Heart left ventricle (tissue), 16 donors: ENCODE measurements around the gene SMC1B. TPM values are rescaled to one million over a fixed set of nuclear protein-coding genes. Genes with fewer than 3 reads are reported as not detected.
"Not testable (repeated sequence)": the region's sequence is repeated elsewhere in the genome, so short reads cannot be mapped to it uniquely, and the experiment has no call there.

Experiments used
- ATAC-seq, 4 donors: fragments of 200-7000 bp; cut with Tn5 transposase; one replicate each; pipeline ENCODE4 v1.9.1; 2020 to 2022; ENCODE audit warnings: moderate library complexity in 4 of 4, mild to moderate bottlenecking in 3 of 4, moderate number of reproducible peaks in 1 of 4
- DNase-seq, 5 donors: peaks; one replicate each; pipeline ENCODE4 v3.0.0-alpha.2; 2020
- H3K27ac ChIP-seq, 12 donors: fragments of 200-600 bp; sonication (generic) in 4 of 12; one replicate each; pipeline versions ENCODE4 v1.5.0 to v1.8.0; 2016 to 2022; ENCODE audit warnings: mild to moderate bottlenecking in 2 of 12
- H3K27me3 ChIP-seq, 9 donors: fragments of 200-600 bp; sonication (generic) in 2 of 9; one replicate each; pipeline versions ENCODE4 v1.5.1 to v1.8.0; 2016 to 2022; ENCODE audit warnings: mild to moderate bottlenecking in 3 of 9
- H3K36me3 ChIP-seq, 9 donors: fragments of 200-600 bp; sonication (generic) in 2 of 9; one replicate each; pipeline versions ENCODE4 v1.5.0 to v1.8.0; 2018 to 2022; ENCODE audit warnings: mild to moderate bottlenecking in 2 of 9
- H3K4me1 ChIP-seq, 12 donors: fragments of 200-600 bp; sonication (generic) in 4 of 12; one replicate each; pipeline versions ENCODE4 v1.5.0 to v1.8.0; 2016 to 2022; ENCODE audit warnings: mild to moderate bottlenecking in 3 of 12
- H3K4me3 ChIP-seq, 12 donors: fragments of 200-600 bp; sonication (generic) in 4 of 12; one replicate each; pipeline versions ENCODE4 v1.5.0 to v1.8.0; 2017 to 2022; ENCODE audit warnings: mild to moderate bottlenecking in 9 of 12, moderate library complexity in 4 of 12
- H3K9me3 ChIP-seq, 12 donors: fragments of 200-600 bp; sonication (generic) in 4 of 12; one replicate each; pipeline versions ENCODE4 v1.5.0 to v1.8.0; 2016 to 2022; ENCODE audit warnings: mild to moderate bottlenecking in 1 of 12
- POLR2A ChIP-seq, 2 donors: fragments of 450-650 bp; IDR thresholded peaks; one replicate each; pipeline ENCODE4 v1.6.1; 2017; ENCODE audit warnings: antibody characterized with exemption in 2 of 2, mild to moderate bottlenecking in 2 of 2, moderate library complexity in 2 of 2
- WGBS, 4 donors: extraction: QIAGEN DNeasy Blood & Tissue Kit in 2 of 4; methylation state at CpG; one replicate each; pipeline versions ENCODE4 v1.1.5 to v1.1.7; 2013 to 2018; 5-methylcytosine and 5-hydroxymethylcytosine counted together
- intact Hi-C, 10 donors: fragments of 100-400 bp; cut with DNase I; formaldehyde crosslinking; loops; one replicate each; pipeline versions ENCODE4 v1.11.1 to v1.14.2; 2022
- polyA plus RNA-seq, 2 donors: library from polyadenylated mRNA; stranded (reverse); fragments of 200-250 nt; gene quantifications; one replicate each; pipeline ENCODE4 v1.2.3, GENCODE V29; 2013
- total RNA-seq, 9 donors: library from RNA; depleted of rRNA in 2 of 9; stranded (reverse); fragments of >200 nt in 2 of 9; fragmentation: NEBNext Ultra II Directional in 3 of 9; extraction: Animal tissue kit (Norgen Biotek cat#: 25700) in 3 of 9; gene quantifications; one replicate each; pipeline versions ENCODE4 v1.1.0 to v1.2.4, GENCODE V29; 2016 to 2023
- TF ChIP-seq, protein P1 (sequence below), 12 donors: fragments of 200-600 bp; sonication (generic) in 4 of 12; IDR thresholded peaks; one replicate each; pipeline versions ENCODE4 v1.5.0 to v1.8.0; 2018 to 2022; ENCODE audit warnings: antibody characterized with exemption in 12 of 12, mild to moderate bottlenecking in 5 of 12
- donor health status: ischemic (EF 13 %, LVEDD 7.1; RV severe dilation, severe dysfunction).
- donor health status: healthy with polysubstance abuse.
- donor health status: DM: no; HTN: yes; CAD: no.
- donor health status: DM: no; HTN: no; CAD: no.
- donor health status: ischemic (EF 25% LVEDD 6.9; RV normal size, moderate dysfunction).
- donor health status: ischemic (EF 25% LVEDD 5.7; RV mildly dilated, moderate dysfunction).
- donor health status: healthy.
- donor health status: DM: yes; HTN: yes; CAD: no.
- donor health status: ischemic (EF 35%, LVEDD 5.7; RV mildly dilated, moderate dysfunction).
- donor health status: nonischemic (EF 11% LVEDD 7.7; RV severe dilation, severe dysfunction).
- donor health status: DM: yes; HTN: yes; CAD: no.
- donor health status: PGD.
- donor health status: ischemic (EF 29% LVEDD 5.4; RV normal size, mild dysfunction).
- donor health status: nonischemic (EF 23%, LVEDD 6.1; RV moderate dilation, normal function).

Gene SMC1B
- total and polyA plus RNA-seq, 11 donors, result not detected

DNA sequence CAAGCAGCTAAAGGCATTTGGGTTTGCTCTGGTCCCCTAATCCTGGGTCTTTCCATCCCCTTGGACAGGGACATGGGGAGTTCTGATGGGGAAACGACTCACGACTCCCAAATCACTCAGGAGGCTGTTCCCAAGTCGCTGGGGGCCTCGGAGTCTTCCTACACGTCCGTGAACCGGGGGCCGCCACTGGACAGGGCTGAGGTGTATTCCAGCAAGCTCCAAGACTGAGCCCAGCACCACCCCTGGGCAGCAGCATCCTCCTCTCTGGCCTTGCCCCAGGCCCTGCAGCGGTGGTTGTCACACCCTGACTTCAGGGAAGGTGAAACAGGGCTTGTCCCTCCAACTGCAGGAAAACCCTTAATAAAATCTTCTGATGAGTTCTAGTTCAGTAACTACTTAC is 117.9 kb downstream of the SMC1B start:
- DNase-seq, result no peak
- peaks cover 0 to 5% (median 0%) of the 10 kb centered on the region in 9 donors for H3K27me3 ChIP-seq
- no peak overlapping the region for H3K4me3 ChIP-seq
- no peak for ATAC-seq
- no peak overlapping the region for H3K27ac ChIP-seq
- TF ChIP-seq, protein P1, sequence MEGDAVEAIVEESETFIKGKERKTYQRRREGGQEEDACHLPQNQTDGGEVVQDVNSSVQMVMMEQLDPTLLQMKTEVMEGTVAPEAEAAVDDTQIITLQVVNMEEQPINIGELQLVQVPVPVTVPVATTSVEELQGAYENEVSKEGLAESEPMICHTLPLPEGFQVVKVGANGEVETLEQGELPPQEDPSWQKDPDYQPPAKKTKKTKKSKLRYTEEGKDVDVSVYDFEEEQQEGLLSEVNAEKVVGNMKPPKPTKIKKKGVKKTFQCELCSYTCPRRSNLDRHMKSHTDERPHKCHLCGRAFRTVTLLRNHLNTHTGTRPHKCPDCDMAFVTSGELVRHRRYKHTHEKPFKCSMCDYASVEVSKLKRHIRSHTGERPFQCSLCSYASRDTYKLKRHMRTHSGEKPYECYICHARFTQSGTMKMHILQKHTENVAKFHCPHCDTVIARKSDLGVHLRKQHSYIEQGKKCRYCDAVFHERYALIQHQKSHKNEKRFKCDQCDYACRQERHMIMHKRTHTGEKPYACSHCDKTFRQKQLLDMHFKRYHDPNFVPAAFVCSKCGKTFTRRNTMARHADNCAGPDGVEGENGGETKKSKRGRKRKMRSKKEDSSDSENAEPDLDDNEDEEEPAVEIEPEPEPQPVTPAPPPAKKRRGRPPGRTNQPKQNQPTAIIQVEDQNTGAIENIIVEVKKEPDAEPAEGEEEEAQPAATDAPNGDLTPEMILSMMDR (IDR thresholded peaks at IDR 0.05), result no peak
- TF ChIP-seq POLR2A (IDR thresholded peaks at IDR 0.05), result no peak
- no peaks in the 10 kb centered on the region for H3K9me3 ChIP-seq
- peaks cover 0 to 21% (median 0%) of the 10 kb centered on the region in 12 donors for H3K4me1 ChIP-seq
- WGBS, 4 donors, result 84 to 95% (median 85%) methylated on average over 9 of the region's 9 CpGs
- H3K36me3 ChIP-seq, result no peaks in the 10 kb centered on the region
- intact Hi-C loops, result no loop called here

DNA sequence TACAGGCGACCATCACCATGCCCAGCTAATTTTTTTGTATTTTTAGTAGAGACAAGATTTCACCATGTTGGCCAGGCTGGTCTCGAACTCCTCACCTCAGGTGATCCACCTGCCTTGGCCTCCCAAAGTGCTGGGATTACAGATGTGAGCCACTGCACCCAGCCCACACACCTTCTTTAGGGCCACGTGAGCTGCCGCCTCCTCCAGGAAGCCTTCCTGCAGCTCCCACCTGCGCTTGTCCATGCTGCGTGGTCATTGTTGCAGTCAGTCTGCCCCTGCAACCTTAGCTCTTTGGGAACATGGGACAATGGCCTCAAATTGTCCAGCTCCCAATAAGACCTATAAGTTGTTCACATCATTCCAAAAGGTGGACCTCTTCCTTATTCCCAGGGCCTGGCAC is 118.4 kb downstream of the SMC1B start:
- H3K4me3 ChIP-seq, H3K27me3 ChIP-seq, H3K36me3 ChIP-seq, DNase-seq, H3K9me3 ChIP-seq, intact Hi-C loops, ATAC-seq, H3K27ac ChIP-seq: not testable (repeated sequence)
- peaks cover 0 to 22% (median 0%) of the 10 kb centered on the region in 12 donors for H3K4me1 ChIP-seq
- WGBS, 4 donors, result 88 to 94% (median 92%) methylated on average over 6 of the region's 6 CpGs

Other genes starting within 250 kb of the SMC1B start
- gene NUP50, start 249.7 kb downstream of the SMC1B start, total RNA-seq, result 10 to 100 TPM; 11.7 to 42.6 (median 14.4) TPM
- gene NUP50, start 249.7 kb downstream of the SMC1B start, polyA plus RNA-seq, result 10 to 100 TPM in 1 of 2 donors, 1 to 10 TPM in 1; 5.8 to 10.5 TPM
- 10 to 100 TPM; 14.7 to 67.1 (median 18.7) TPM for gene KIAA0930, start 172.7 kb downstream of the SMC1B start, total RNA-seq
- gene KIAA0930, start 172.7 kb downstream of the SMC1B start, polyA plus RNA-seq, result 10 to 100 TPM in 1 of 2 donors, 1 to 10 TPM in 1; 8.5 to 25.1 TPM
- gene UPK3A, start 128.7 kb downstream of the SMC1B start, total RNA-seq, result under 1 TPM in 2 of 9 donors, not detected in 7; 0.34 to 0.45 TPM
- gene UPK3A, start 128.7 kb downstream of the SMC1B start, polyA plus RNA-seq, result under 1 TPM in 1 of 2 donors, not detected in 1; 0.15 TPM
- gene FAM118A, start 103.7 kb downstream of the SMC1B start, total RNA-seq, result 10 to 100 TPM in 6 of 9 donors, 1 to 10 TPM in 3; 4.0 to 46.8 (median 15.0) TPM
- gene FAM118A, start 103.7 kb downstream of the SMC1B start, polyA plus RNA-seq, result 10 to 100 TPM; 13.1 to 17.4 TPM
- 1 to 10 TPM in 1 of 9 donors, not detected in 8; 1.0 TPM for gene RIBC2, start 94 bp upstream of the SMC1B start, total RNA-seq
- under 1 TPM in 1 of 2 donors, not detected in 1; 0.07 TPM for gene RIBC2, start 94 bp upstream of the SMC1B start, polyA plus RNA-seq
- 100 to 1,000 TPM in 1 of 9 donors, 10 to 100 TPM in 8; 30.0 to 239 (median 50.3) TPM for gene FBLN1, start 89.3 kb upstream of the SMC1B start, total RNA-seq
- 10 to 100 TPM; 22.4 to 36.8 TPM for gene FBLN1, start 89.3 kb upstream of the SMC1B start, polyA plus RNA-seq